ENCODE measurements around the gene STMN3.
"Not testable (repeated sequence)": the region's sequence is repeated elsewhere in the genome, so short reads cannot be mapped to it uniquely, and the experiment has no call there.

STMN3 gene

DNA sequence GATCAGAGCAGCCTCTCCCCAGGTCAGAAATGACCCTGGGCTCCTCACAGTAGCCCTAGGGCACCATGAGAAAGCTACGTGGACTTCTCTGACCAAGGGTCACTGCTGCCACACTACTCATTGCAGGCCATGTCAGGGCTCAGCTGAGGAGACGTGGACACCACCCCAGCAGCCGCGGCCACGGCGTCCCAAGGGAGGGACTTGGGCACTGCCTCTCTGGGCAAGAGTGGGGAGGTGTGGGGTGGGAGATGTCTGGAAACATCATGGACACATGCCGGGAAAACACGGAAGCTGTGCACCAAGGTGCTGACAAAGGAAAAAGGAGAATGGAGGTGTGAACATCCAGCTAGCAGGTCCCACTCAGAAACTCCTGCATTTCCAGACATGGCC is 35.4 kb downstream of the STMN3 start:
- no peaks in the 10 kb centered on the region for H3K4me1 ChIP-seq (ENCODE audit: control insufficient read depth, insufficient read depth, low read length)
- H3K9me3 ChIP-seq (ENCODE audit: control insufficient read depth in 2 of 2, low read length in 2 of 2) = no peaks in the 10 kb centered on the region
- H3K4me3 ChIP-seq (ENCODE audit: low read length in 2 of 2) = no peak overlapping the region
- H3K27ac ChIP-seq (ENCODE audit: low read length) = no peak overlapping the region
- H3K27me3 ChIP-seq (ENCODE audit: control insufficient read depth in 1 of 2, insufficient read depth in 2 of 2, low read length in 2 of 2) = no peaks in the 10 kb centered on the region
- H3K36me3 ChIP-seq (ENCODE audit: control insufficient read depth in 2 of 2, insufficient read depth in 2 of 2, low read length in 2 of 2) = peaks cover 10 to 13% of the 10 kb centered on the region in 2 donors
- no peak overlapping the region for H3K9ac ChIP-seq (ENCODE audit: low read length in 2 of 2)

DNA sequence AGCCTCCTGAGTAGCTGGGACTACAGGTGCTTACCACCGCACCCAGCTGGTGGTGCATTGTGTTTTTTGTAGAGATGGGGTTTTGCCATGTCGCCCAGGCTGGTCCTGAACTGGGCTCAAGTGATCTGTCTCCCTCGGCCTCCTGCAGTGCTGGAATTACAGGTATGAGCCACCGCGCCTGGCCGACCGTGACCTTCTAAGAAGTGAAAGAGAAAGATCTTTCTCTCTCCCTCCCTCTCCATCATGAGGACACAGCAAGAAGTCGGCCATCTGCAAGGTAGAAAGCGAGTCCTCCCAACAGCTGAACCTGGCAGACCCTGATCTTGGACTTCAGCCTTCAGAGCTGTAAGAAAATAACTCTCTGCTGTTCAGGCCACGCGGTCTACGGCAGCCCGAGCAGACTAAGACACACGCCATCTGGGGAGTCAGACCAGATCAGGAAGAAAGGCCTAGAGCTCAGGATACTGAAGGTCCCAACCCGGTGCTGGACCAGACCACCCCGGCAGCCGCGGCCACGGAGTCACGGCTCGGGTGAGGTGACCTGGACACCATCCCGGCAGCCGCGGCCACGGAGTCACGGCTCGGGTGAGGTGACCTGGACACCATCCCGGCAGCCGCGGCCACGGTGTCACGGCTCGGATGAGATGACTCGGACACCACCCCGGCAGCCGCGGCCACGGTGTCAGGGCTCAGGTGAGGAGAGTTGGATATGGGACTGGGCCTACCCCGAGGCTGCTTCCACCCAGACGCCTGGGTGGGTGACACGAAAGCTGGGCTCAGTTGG is 35.9 kb downstream of the STMN3 start:
- no peak overlapping the region for H3K27ac ChIP-seq (ENCODE audit: low read length)
- H3K9me3 ChIP-seq (ENCODE audit: control insufficient read depth in 2 of 2, low read length in 2 of 2) = no peaks in the 10 kb centered on the region
- no peaks in the 10 kb centered on the region for H3K4me1 ChIP-seq (ENCODE audit: control insufficient read depth, insufficient read depth, low read length)
- no peak overlapping the region for H3K4me3 ChIP-seq (ENCODE audit: low read length in 2 of 2)
- H3K27me3 ChIP-seq (ENCODE audit: control insufficient read depth in 1 of 2, insufficient read depth in 2 of 2, low read length in 2 of 2) = no peaks in the 10 kb centered on the region
- no peak overlapping the region for H3K9ac ChIP-seq (ENCODE audit: low read length in 2 of 2)
- peaks cover 10 to 13% of the 10 kb centered on the region in 2 donors for H3K36me3 ChIP-seq (ENCODE audit: control insufficient read depth in 2 of 2, insufficient read depth in 2 of 2, low read length in 2 of 2)

DNA sequence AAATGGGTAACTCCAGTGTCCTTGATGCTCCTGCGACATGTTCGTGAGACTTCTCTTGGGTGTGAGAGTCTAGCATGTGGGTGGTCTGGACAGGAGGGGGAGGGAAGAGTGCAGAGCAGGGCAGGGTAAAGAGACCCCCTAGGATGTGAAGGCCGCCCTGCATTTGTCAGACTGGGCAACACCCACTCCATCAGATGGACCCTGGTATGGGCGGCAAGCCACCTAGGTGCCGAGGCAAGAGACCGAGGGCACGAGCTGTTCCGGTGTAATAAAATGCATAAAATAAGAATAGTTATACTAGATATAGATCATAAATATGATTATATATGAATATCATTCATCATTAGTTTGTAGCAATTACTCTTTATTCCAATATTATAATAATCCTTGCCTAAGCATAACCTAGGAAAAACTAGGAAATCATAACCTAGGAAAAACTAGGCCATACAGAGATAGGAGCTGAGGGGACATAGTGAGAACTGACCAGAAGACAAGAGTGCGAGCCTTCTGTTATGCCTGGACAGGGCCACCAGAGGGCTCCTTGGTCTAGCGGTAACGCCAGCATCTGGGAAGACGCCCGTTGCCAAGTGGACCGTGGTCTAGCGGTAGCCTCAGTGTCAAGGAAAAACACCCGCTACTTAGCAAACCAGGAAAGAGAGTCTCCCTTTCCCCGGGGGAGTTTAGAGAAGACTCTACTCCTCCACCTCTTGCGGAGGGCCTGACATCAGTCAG is 39.2 kb downstream of the STMN3 start:
- H3K9ac ChIP-seq (ENCODE audit: low read length in 2 of 2); H3K9me3 ChIP-seq (ENCODE audit: control insufficient read depth in 2 of 2, low read length in 2 of 2); H3K4me3 ChIP-seq (ENCODE audit: low read length in 2 of 2); H3K27ac ChIP-seq (ENCODE audit: low read length); H3K27me3 ChIP-seq (ENCODE audit: control insufficient read depth in 1 of 2, insufficient read depth in 2 of 2, low read length in 2 of 2); H3K4me1 ChIP-seq (ENCODE audit: control insufficient read depth, insufficient read depth, low read length): not testable (repeated sequence)
- H3K36me3 ChIP-seq (ENCODE audit: control insufficient read depth in 2 of 2, insufficient read depth in 2 of 2, low read length in 2 of 2) = peaks cover 10 to 13% of the 10 kb centered on the region in 2 donors

DNA sequence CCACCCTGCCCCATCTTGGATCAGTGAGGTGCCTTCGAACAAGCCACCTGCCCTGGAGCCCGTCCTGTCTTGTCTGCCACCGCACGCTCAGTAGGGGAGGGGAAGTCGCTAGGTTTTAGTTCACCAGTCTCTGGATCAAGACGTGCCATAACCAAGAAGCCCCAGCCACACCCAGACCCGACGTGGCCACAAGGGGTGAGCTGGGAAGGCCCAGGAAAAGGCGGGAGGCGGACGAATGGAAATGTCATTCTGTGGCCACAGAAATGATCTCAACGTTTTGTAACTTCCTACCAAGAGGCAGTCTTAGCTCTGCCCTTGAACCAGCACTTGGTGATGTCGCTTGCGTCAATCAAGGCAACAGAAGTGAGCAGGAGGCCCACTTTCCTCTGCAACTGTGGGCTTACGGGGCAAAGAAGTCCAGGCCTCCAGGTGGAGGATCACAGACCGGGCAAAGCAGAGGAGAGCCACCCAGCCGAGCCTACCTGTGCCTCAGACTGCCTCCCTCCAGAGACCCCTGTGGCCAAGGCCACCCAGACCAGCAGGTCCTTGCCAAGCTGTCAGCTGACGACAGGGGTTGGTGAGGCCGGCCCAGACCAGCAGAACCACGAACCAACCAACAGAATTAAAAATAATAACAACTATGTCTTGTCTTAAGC is 40.8 kb downstream of the STMN3 start:
- Histone ChIP-seq H3K36me3 (ENCODE audit: control insufficient read depth in 2 of 2, insufficient read depth in 2 of 2, low read length in 2 of 2) (peaks cover 3 to 5% of the 10 kb centered on the region in 2 donors), H3K9ac (ENCODE audit: low read length in 2 of 2) (no peak overlapping the region), H3K4me3 (ENCODE audit: low read length in 2 of 2) (no peak overlapping the region), H3K4me1 (ENCODE audit: control insufficient read depth, insufficient read depth, low read length) (no peaks in the 10 kb centered on the region), H3K27me3 (ENCODE audit: control insufficient read depth in 1 of 2, insufficient read depth in 2 of 2, low read length in 2 of 2) (no peaks in the 10 kb centered on the region), H3K9me3 (ENCODE audit: control insufficient read depth in 2 of 2, low read length in 2 of 2) (no peaks in the 10 kb centered on the region), H3K27ac (ENCODE audit: low read length) (no peak overlapping the region)

DNA sequence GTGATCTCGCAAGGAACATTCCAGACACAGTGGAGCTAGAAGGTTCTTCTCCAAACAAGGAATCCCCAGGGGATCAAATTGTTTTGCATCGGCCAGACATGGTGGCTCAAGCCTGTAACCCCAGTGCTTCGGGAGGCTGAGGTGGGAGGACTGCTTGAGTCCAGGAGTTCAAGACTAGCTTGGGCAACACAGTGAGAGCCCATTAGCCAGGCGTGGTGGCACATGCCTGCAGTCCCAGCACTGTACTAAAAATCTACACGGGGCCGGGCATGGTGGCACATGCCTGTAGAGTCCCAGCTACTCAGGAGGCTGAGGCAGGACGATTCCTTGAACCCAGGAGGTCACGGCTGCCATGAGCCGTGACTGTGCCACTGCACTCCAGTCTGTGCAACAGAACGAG is 41.6 kb downstream of the STMN3 start:
- no peaks in the 10 kb centered on the region for H3K27me3 ChIP-seq (ENCODE audit: control insufficient read depth in 1 of 2, insufficient read depth in 2 of 2, low read length in 2 of 2)
- no peak overlapping the region for H3K4me3 ChIP-seq (ENCODE audit: low read length in 2 of 2)
- H3K9ac ChIP-seq (ENCODE audit: low read length in 2 of 2) = no peak overlapping the region
- H3K36me3 ChIP-seq (ENCODE audit: control insufficient read depth in 2 of 2, insufficient read depth in 2 of 2, low read length in 2 of 2) = peaks cover 0 to 3% of the 10 kb centered on the region in 2 donors
- no peak overlapping the region for H3K27ac ChIP-seq (ENCODE audit: low read length)
- no peaks in the 10 kb centered on the region for H3K4me1 ChIP-seq (ENCODE audit: control insufficient read depth, insufficient read depth, low read length)
- no peaks in the 10 kb centered on the region for H3K9me3 ChIP-seq (ENCODE audit: control insufficient read depth in 2 of 2, low read length in 2 of 2)

DNA sequence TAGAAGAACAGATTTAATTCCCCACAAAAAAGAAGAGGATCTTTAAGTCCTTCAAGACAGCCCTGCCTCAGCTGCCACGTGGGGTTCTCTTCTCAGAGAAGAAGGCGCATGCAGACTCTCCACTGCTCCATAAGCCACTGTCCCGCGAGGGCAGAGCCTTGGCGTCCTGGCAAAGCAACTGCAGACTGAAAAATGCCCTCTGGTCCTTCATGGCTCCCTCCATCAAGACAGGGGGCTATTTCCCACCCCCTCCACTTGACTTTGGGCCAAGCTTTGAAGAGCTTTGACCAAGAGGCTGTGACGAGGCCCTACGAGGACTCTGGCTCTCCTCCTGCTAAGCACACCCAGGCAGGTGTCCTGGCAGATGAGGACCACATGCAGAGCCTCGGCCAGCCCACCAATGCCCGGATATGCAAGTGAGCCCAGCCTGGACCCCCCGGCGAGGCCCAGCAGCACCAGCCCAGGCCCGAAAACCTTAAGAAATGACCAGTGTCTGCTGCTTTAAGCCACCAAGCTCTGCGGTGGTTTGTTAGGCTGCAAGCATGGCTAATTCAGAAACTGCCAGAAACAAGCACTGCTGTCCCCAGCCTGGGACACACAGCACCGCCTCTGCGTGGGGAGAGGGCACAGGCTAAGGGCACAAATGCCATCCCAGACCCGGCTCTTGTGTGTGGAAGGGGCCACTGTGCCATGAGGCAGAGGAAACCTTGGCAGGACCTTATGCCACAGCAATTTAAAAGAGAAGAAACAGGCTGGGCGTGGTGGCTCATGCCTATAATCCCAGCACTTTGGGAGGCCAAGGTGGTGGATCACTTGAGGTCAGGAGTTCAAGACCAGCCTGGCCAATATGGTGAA is 42.4 kb downstream of the STMN3 start:
- H3K9me3 ChIP-seq (ENCODE audit: control insufficient read depth in 2 of 2, low read length in 2 of 2) = no peaks in the 10 kb centered on the region
- H3K36me3 ChIP-seq (ENCODE audit: control insufficient read depth in 2 of 2, insufficient read depth in 2 of 2, low read length in 2 of 2) = peaks cover 0 to 3% of the 10 kb centered on the region in 2 donors
- no peak overlapping the region for H3K27ac ChIP-seq (ENCODE audit: low read length)
- no peaks in the 10 kb centered on the region for H3K4me1 ChIP-seq (ENCODE audit: control insufficient read depth, insufficient read depth, low read length)
- no peak overlapping the region for H3K4me3 ChIP-seq (ENCODE audit: low read length in 2 of 2)
- no peak overlapping the region for H3K9ac ChIP-seq (ENCODE audit: low read length in 2 of 2)
- no peaks in the 10 kb centered on the region for H3K27me3 ChIP-seq (ENCODE audit: control insufficient read depth in 1 of 2, insufficient read depth in 2 of 2, low read length in 2 of 2)

DNA sequence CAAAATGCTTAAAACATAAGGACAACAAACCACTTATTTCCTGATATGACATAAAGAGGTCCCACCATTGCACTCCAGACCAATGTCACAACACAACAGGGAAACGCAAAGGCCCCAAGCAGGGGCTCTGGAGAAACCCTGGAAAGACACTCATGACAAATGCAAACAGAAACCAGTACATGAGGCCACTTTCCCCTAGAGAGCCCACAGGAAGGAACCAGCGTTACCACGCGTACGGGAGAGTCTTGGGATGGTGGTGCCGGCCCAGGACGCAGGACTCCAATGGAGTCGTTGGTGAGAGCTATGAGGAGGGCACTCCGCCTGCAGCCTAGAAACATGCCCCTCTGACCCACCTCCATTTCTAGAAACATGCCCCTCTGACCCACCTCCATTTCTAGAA is 46.5 kb downstream of the STMN3 start:
- H3K27me3 ChIP-seq (ENCODE audit: control insufficient read depth in 1 of 2, insufficient read depth in 2 of 2, low read length in 2 of 2) = no peaks in the 10 kb centered on the region
- peaks cover 11 to 14% of the 10 kb centered on the region in 2 donors for H3K36me3 ChIP-seq (ENCODE audit: control insufficient read depth in 2 of 2, insufficient read depth in 2 of 2, low read length in 2 of 2)
- no peaks in the 10 kb centered on the region for H3K4me1 ChIP-seq (ENCODE audit: control insufficient read depth, insufficient read depth, low read length)
- no peak overlapping the region for H3K9ac ChIP-seq (ENCODE audit: low read length in 2 of 2)
- no peak overlapping the region for H3K27ac ChIP-seq (ENCODE audit: low read length)
- H3K4me3 ChIP-seq (ENCODE audit: low read length in 2 of 2) = no peak overlapping the region
- no peaks in the 10 kb centered on the region for H3K9me3 ChIP-seq (ENCODE audit: control insufficient read depth in 2 of 2, low read length in 2 of 2)

DNA sequence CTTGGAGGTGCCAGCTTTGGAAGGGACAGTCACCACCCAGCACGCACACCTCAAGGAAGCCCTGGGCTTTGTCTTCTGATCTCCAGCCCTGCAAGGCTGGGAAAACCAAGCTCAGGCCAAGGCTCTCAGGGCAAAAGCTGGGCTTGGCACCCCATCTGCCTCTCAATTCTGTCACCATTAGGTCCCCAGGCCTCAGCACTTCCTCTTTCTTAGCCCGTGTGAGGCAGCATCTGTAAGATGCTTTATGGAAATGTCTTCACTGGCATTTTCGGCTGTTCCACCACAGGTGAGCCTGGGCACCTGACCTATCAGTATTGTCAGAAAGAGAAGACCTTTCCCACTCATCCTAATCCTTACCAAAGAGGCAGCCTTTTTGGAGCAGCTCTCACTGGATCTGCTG is 50.9 kb downstream of the STMN3 start:
- Histone ChIP-seq H3K9me3 (ENCODE audit: control insufficient read depth in 2 of 2, low read length in 2 of 2) (no peaks in the 10 kb centered on the region), H3K4me1 (ENCODE audit: control insufficient read depth, insufficient read depth, low read length) (no peaks in the 10 kb centered on the region), H3K9ac (ENCODE audit: low read length in 2 of 2) (no peak overlapping the region), H3K36me3 (ENCODE audit: control insufficient read depth in 2 of 2, insufficient read depth in 2 of 2, low read length in 2 of 2) (peaks cover 28 to 31% of the 10 kb centered on the region in 2 donors), H3K27ac (ENCODE audit: low read length) (no peak overlapping the region), H3K4me3 (ENCODE audit: low read length in 2 of 2) (no peak overlapping the region), H3K27me3 (ENCODE audit: control insufficient read depth in 1 of 2, insufficient read depth in 2 of 2, low read length in 2 of 2) (no peaks in the 10 kb centered on the region)

DNA sequence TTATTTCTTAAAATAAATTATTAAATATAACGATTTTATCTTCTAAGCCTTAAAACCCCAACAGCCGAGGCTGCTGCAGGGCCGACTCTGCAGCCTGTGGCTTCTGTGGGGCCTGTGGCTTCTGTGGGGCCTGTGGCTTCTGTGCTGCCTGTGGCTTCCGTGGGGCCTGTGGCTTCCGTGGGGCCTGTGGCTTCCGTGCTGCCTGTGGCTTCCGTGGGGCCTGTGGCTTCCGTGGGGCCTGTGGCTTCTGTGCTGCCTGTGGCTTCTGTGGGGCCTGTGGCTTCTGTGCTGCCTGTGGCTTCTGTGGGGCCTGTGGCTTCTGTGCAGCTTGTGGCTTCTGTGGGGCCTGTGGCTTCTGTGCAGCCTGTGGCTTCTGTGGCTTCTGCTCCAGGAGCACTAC is 51.5 kb downstream of the STMN3 start:
- H3K9me3 ChIP-seq (ENCODE audit: control insufficient read depth in 2 of 2, low read length in 2 of 2); H3K9ac ChIP-seq (ENCODE audit: low read length in 2 of 2): not testable (repeated sequence)
- peaks cover 28 to 31% of the 10 kb centered on the region in 2 donors for H3K36me3 ChIP-seq (ENCODE audit: control insufficient read depth in 2 of 2, insufficient read depth in 2 of 2, low read length in 2 of 2)

DNA sequence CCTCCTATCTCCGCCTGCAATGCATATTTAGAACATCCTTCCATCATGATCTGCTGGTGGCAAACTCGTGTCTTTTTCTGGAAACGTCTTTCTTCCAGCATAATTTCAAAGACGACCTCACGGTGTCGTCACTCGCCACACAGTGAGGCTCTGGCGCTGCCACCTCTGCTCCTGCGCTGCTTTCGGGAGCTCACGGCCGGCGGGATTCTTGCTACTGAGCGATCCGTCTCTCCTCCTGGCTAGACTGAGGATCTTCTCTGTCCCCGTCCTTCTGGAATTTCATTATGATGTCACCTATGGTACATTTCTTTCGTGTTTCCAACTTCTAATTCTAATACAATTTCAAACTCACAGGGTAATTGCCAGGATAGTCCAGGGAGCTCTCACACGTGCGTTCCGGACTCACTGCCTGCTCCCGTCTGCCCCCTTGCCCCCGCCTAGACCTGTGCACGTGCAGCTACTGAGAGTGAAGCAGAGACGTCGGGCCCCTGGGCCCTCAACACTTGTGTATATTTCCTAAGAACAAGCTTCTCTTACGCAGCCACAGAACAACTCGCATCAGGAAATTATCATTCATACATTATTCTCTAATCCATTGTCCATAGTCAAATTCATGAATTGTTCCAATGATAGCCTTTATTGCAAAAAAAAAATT is 53.7 kb downstream of the STMN3 start:
- H3K9me3 ChIP-seq (ENCODE audit: control insufficient read depth in 2 of 2, low read length in 2 of 2) = no peaks in the 10 kb centered on the region
- H3K9ac ChIP-seq (ENCODE audit: low read length in 2 of 2) = no peak overlapping the region
- no peaks in the 10 kb centered on the region for H3K27me3 ChIP-seq (ENCODE audit: control insufficient read depth in 1 of 2, insufficient read depth in 2 of 2, low read length in 2 of 2)
- H3K4me3 ChIP-seq (ENCODE audit: low read length in 2 of 2) = no peak overlapping the region
- no peaks in the 10 kb centered on the region for H3K4me1 ChIP-seq (ENCODE audit: control insufficient read depth, insufficient read depth, low read length)
- H3K36me3 ChIP-seq (ENCODE audit: control insufficient read depth in 2 of 2, insufficient read depth in 2 of 2, low read length in 2 of 2) = peaks cover 28 to 35% of the 10 kb centered on the region in 2 donors
- H3K27ac ChIP-seq (ENCODE audit: low read length) = no peak overlapping the region

More for the DNA sequence above, 51.5 kb downstream of the STMN3 start:
- H3K27me3 ChIP-seq (ENCODE audit: control insufficient read depth in 1 of 2, insufficient read depth in 2 of 2, low read length in 2 of 2); H3K27ac ChIP-seq (ENCODE audit: low read length); H3K4me1 ChIP-seq (ENCODE audit: control insufficient read depth, insufficient read depth, low read length); H3K4me3 ChIP-seq (ENCODE audit: low read length in 2 of 2): not testable (repeated sequence)
